ENCODE results near the gene NEK6.

DNA sequence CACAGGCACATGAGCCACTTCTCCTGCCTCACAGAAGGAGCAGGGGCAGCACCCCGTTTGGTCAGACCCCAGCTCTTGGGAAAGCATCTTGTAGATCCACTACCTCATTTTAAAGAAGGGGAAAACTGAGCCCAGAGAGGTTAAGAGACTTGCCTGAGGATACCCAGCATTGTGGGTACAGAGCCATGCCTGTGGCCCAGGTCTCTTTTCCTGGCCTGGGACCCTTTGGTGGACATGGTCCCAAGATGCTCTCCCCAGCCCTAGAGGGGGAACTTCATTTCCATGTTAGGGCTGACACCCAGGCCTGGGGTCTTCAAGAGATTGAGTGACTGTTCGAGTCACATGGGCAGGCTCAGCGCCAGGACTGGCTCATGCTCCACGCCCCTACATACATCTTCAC lies 64.2 kb downstream of the NEK6 start:
- TF ChIP-seq CEBPB (IDR thresholded peaks at IDR 0.05) (no peak), EGR1 (IDR thresholded peaks at IDR 0.05) (no peak), EP300 (IDR thresholded peaks at IDR 0.05; ENCODE audit: borderline replicate concordance) (no peak), NFIC (IDR thresholded peaks at IDR 0.05) (no peak), TEAD4 (IDR thresholded peaks at IDR 0.05) (no peak), USF1 (IDR thresholded peaks at IDR 0.05) (no peak), MAX (IDR thresholded peaks at IDR 0.05) (no peak)
- TF ChIP-seq, protein P1, sequence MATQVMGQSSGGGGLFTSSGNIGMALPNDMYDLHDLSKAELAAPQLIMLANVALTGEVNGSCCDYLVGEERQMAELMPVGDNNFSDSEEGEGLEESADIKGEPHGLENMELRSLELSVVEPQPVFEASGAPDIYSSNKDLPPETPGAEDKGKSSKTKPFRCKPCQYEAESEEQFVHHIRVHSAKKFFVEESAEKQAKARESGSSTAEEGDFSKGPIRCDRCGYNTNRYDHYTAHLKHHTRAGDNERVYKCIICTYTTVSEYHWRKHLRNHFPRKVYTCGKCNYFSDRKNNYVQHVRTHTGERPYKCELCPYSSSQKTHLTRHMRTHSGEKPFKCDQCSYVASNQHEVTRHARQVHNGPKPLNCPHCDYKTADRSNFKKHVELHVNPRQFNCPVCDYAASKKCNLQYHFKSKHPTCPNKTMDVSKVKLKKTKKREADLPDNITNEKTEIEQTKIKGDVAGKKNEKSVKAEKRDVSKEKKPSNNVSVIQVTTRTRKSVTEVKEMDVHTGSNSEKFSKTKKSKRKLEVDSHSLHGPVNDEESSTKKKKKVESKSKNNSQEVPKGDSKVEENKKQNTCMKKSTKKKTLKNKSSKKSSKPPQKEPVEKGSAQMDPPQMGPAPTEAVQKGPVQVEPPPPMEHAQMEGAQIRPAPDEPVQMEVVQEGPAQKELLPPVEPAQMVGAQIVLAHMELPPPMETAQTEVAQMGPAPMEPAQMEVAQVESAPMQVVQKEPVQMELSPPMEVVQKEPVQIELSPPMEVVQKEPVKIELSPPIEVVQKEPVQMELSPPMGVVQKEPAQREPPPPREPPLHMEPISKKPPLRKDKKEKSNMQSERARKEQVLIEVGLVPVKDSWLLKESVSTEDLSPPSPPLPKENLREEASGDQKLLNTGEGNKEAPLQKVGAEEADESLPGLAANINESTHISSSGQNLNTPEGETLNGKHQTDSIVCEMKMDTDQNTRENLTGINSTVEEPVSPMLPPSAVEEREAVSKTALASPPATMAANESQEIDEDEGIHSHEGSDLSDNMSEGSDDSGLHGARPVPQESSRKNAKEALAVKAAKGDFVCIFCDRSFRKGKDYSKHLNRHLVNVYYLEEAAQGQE (IDR thresholded peaks at IDR 0.05; ENCODE audit: low read depth), result no peak

Measured in Ishikawa (cell line).